GM12892 (cell line): Measurements from ENCODE around the gene CDH4.

ENCODE experiments used
- POLR2A ChIP-seq: IDR thresholded peaks from 2 replicates; pipeline ENCODE4 v1.6.1; 2011; ENCODE audit warnings: low read depth, low read length, control low read depth
- POLR2AphosphoS5 ChIP-seq: IDR thresholded peaks from 2 replicates; pipeline ENCODE4 v1.6.1; 2011; ENCODE audit warnings: low read depth, low read length, control low read depth
- TAF1 ChIP-seq: IDR thresholded peaks from 2 replicates; pipeline ENCODE4 v1.6.1; 2011; ENCODE audit warnings: low read depth, mild to moderate bottlenecking, control low read depth, low read length, borderline replicate concordance

DNA sequence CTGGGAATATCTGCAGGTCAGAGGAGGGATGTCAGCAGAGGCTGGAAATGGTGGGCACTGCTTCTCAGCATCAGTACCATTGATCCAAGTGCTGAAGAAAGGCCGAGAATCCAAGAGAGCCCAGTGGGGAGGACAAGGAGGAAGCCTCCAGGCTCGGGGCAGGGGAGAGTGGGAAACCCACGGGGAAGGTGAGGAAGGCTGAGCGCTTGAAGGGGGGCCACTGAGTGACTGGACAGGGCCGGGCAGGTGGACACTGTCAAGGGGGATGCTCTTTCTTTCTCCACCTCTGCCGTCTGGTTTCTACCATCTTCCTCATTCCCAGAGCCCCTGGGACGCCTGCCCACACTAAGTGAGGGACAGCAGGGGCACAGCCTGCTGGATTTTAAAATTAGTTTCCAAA is 335.0 kb downstream of the CDH4 start:
- TF ChIP-seq TAF1 (no peak), POLR2A (no peak), POLR2AphosphoS5 (no peak)
